HG02981 (cell line): ENCODE data around the gene TBCCD1.

ENCODE experiments used
- ATAC-seq: cut with Tn5 transposase; IDR thresholded peaks from one replicate; pipeline ENCODE4 v1.9.1; 2021; ENCODE audit warnings: mild to moderate bottlenecking, moderate library complexity; ENCODE audit not compliant: unreplicated experiment

Gene TBCCD1

DNA sequence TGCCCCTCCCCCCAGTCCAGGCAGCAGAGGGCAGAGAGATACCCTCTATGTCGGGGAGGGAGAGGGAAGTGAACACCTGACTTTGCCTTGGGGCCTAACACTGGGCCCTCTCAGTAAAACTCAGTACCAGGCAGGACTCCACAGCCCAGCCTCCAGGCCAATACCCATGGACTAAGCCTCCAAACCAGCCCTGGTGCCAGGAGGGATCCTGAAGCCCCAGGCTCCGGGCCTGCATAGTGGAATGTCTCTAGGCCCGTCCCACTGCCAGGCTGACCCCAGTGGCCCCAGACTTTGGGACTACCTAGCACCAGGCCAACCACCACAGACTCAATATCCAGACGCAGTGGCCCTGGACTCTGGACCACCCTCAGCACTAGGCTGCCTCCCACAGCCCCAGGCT, 69.5 kb downstream of the TBCCD1 start:
- ATAC-seq, result no peak

DNA sequence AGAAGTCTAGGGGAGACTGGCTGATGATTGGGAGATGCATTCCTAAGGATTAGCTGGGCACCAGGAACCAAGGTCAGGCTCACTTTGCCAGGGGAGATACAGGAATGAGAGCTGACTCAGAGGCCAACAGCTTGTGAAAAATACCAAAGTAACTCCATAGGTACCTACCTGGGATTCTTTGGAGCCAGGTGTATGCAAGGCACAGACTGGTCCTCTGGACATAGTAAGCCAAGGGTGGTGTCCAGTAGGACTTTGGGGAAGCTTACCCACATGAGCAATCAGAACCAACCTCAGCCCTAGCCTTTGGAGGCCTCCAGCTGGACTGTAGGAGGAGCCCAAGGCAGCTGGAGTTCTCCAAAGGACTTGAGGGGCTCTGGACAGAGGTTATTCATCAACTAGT, 70.5 kb downstream of the TBCCD1 start:
- ATAC-seq, result no peak
